ENCODE results near the gene PHGDH.

- TF ChIP-seq CTCF (IDR thresholded peaks at IDR 0.05) (no peak), POLR2AphosphoS5 (IDR thresholded peaks at IDR 0.05) (no peak)
Observed at GRCh38 chr1:119790451-119791198, 78.9 kb downstream of the PHGDH start.
